ENCODE measurements around the gene SPART. TPM values are rescaled to one million over a fixed set of nuclear protein-coding genes. Genes with fewer than 3 reads are reported as not detected.

Gene SPART
- total RNA-seq, 3 donors from 2014 or later (not counting 1 experiment from before 2014, with no cell fraction given) = 29.2 to 31.2 (median 30.6) TPM

DNA sequence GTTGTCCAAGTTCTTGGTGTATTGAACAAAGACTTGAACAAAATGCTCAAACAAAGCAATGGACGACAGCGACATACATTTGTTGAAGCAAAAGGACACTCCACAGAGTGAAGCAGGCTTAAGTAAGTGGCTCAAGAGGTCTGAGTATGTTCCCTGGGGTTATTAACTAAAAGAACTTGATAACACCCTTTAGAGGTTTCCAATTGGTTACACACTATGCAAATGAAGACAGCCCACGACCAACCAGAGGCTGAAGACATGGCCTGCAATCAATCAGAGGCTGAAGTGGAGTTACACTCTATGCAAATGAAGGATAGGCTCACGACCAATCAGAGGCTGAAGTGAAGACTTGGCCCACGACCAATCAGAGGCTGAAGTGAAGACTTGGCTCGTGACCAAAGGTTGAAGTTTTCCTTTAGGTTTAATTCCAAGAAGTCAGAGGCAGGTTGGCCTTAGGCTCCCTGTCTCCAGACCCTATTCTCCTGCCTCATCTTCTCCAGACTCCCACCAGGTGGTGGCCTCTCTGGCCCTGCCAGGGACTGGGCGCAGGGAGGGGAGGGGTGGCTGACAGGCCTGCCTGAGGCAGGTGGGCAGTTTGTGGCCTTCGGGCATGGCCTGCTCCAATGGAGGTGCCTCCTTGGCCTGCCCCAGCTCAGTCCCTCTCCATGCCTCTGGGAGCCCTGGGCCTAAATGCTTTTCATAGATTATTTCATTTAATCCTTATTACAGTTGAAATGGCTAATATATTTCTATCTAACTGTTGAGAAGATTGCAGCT is 86.6 kb downstream of the SPART start:
- no peak overlapping the region for H3K4me3 Mint-ChIP-seq
- ATAC-seq = no peak

DNA sequence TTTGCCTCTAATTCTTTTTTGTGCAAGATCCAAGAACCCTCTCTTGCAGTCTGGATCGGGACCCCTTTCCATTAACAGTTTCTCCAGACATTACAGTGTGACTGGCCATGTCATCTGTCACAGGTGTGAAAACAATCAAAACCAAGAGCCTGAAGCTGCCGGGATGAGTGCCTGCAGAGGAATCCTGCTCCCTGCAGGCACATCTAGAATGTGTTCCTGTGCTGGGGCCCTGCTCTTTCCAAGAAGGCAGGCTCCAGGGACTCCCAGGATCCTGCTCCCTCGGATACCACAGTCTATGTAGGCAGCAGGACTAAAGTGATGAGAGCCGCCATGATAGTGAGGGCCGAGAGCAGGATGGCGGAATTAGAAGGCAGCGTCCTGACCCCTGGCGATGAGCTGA is 87.4 kb downstream of the SPART start:
- H3K36me3 Mint-ChIP-seq = no peaks in the 10 kb centered on the region
- intact Hi-C loops (cut with micrococcal nuclease) = no loop called here

More for the DNA sequence above, 86.6 kb downstream of the SPART start:
- Mint-ChIP-seq H3K4me1 (no peaks in the 10 kb centered on the region), H3K27ac (no peak overlapping the region), H3K36me3 (no peaks in the 10 kb centered on the region), H3K9me3 (no peaks in the 10 kb centered on the region), H3K27me3 (ENCODE audit: low read depth in 2 of 2) (no peaks in the 10 kb centered on the region)
- Histone ChIP-seq H3K27me3 (ENCODE audit: control insufficient read depth, insufficient read depth, low read length) (no peaks in the 10 kb centered on the region), H3K4me1 (ENCODE audit: control insufficient read depth, insufficient read depth, low read length) (no peaks in the 10 kb centered on the region), H3K36me3 (ENCODE audit: control insufficient read depth, insufficient read depth, low read length) (no peaks in the 10 kb centered on the region), H3K9me3 (ENCODE audit: control insufficient read depth, insufficient read depth, low read length) (no peaks in the 10 kb centered on the region), H3K27ac (ENCODE audit: low read length) (no peak overlapping the region), H3K4me3 (ENCODE audit: low read length) (no peak overlapping the region)
- WGBS (ENCODE audit: insufficient coverage) = 88% methylated on average over 8 of the region's 8 CpGs
- TF ChIP-seq, protein P1, sequence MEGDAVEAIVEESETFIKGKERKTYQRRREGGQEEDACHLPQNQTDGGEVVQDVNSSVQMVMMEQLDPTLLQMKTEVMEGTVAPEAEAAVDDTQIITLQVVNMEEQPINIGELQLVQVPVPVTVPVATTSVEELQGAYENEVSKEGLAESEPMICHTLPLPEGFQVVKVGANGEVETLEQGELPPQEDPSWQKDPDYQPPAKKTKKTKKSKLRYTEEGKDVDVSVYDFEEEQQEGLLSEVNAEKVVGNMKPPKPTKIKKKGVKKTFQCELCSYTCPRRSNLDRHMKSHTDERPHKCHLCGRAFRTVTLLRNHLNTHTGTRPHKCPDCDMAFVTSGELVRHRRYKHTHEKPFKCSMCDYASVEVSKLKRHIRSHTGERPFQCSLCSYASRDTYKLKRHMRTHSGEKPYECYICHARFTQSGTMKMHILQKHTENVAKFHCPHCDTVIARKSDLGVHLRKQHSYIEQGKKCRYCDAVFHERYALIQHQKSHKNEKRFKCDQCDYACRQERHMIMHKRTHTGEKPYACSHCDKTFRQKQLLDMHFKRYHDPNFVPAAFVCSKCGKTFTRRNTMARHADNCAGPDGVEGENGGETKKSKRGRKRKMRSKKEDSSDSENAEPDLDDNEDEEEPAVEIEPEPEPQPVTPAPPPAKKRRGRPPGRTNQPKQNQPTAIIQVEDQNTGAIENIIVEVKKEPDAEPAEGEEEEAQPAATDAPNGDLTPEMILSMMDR (IDR thresholded peaks at IDR 0.05) = no peak
- DNase-seq = no peak
- intact Hi-C loops (cut with micrococcal nuclease) = no loop called here

More for the DNA sequence above, 87.4 kb downstream of the SPART start:
- TF ChIP-seq, protein P1 (IDR thresholded peaks at IDR 0.05) = no peak
- Mint-ChIP-seq H3K27me3 (ENCODE audit: low read depth in 2 of 2) (no peaks in the 10 kb centered on the region), H3K4me3 (no peak overlapping the region), H3K27ac (no peak overlapping the region), H3K9me3 (no peaks in the 10 kb centered on the region), H3K4me1 (no peaks in the 10 kb centered on the region)
- Histone ChIP-seq H3K4me3 (ENCODE audit: low read length) (no peak overlapping the region), H3K27ac (ENCODE audit: low read length) (no peak overlapping the region), H3K4me1 (ENCODE audit: control insufficient read depth, insufficient read depth, low read length) (no peaks in the 10 kb centered on the region), H3K36me3 (ENCODE audit: control insufficient read depth, insufficient read depth, low read length) (no peaks in the 10 kb centered on the region), H3K9me3 (ENCODE audit: control insufficient read depth, insufficient read depth, low read length) (no peaks in the 10 kb centered on the region), H3K27me3 (ENCODE audit: control insufficient read depth, insufficient read depth, low read length) (no peaks in the 10 kb centered on the region)
- no peak for DNase-seq
- ATAC-seq = no peak
- WGBS (ENCODE audit: insufficient coverage) = 93% methylated on average over 8 of the region's 8 CpGs

Other genes with a start within 250 kb of the SPART start
- not detected for gene DCLK1, start 215.0 kb downstream of the SPART start, total RNA-seq
- gene SOHLH2, start 131.8 kb downstream of the SPART start, total RNA-seq = not detected
- gene CCDC169, start 48.6 kb downstream of the SPART start, total RNA-seq = not detected
- gene CCNA1, start 86.1 kb upstream of the SPART start, total RNA-seq = 1 to 10 TPM in 1 of 3 donors, under 1 TPM in 1, not detected in 1; 0.20 to 7.7 TPM